Activated CD4-positive, CD25-positive, alpha-beta regulatory T cell treated with anti-CD3 and anti-CD28 coated beads, Interleukin-2, amount 50 U/mL, for 72 hours (primary cell): Measurements from ENCODE around the gene MSN.
"Not testable (repeated sequence)": the region's sequence is repeated elsewhere in the genome, so short reads cannot be mapped to it uniquely, and the experiment has no call there.

Experiments
- DNase-seq: peaks from one replicate; pipeline ENCODE4 v3.0.0; 2021

MSN gene

DNA sequence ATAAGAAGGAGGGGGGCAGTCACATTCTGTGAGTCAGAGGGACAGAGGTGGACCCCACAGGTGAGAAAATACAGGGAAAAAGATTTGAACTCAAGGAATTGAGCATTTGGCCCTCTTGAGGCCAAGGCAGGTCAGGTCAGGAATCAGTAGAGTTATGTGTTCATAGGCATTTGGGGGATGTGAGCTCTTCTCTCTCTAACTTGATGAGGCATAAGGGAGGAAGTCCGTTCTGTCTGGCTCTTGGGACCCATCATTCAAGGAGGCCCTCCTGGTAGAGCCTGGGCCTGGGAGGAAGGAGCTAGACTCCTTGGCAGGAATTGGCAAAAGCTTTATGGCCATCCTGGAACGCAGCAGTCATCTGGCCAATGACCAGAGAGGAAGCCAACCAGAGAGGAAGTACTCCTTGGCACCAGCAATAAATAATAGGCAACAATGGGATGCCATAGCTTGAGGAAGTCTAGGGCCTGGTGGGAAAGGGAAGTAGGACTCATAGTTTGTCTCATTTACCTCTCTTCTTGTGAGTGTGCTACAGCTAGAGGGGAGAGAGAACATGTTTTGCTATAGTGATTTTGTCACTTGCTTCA is 53.0 kb downstream of the MSN start:
- DNase-seq: no peak

DNA sequence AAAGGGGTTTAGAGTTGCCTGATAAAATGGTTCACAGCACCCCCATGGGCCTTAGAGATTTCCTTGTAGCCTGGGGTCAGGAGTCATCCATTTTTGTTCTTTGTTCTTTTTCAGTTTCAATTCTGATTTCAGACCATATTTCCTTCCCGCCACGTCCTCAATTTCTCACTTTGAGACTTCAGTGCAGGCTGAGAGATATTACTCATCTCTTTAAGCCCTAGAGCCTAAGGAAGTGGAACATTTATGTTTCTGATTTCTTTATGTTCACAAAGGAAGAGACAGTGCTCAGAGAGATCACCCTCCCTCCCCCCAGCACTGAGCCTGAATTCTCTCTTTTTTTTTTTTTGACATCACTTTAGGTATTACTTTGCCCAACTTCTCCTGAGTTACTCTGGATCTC is 56.3 kb downstream of the MSN start:
- DNase-seq: no peak

DNA sequence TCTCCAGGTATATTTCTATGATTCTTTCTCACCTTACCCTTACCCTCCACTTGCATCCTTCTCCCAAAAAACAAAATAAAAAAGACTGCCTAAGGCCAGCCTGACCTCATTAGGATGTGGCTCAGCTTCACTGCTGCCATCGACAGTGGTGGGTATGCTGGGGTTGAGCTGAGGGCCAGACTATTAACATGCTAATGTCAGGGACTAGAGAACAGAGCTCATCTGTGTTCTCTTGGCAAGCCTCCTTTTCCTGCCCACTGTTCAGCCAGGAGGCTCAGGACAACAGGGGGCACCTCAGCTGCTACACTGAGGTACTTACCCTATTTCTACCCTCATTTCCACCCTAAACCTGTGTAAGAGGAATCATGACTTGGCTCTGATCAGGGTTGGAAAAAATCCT is 59.3 kb downstream of the MSN start:
- DNase-seq: no peak

- no peak for DNase-seq
These were observed 64.3 kb downstream of the MSN start for GRCh38 chrX:65731684-65732289.

DNA sequence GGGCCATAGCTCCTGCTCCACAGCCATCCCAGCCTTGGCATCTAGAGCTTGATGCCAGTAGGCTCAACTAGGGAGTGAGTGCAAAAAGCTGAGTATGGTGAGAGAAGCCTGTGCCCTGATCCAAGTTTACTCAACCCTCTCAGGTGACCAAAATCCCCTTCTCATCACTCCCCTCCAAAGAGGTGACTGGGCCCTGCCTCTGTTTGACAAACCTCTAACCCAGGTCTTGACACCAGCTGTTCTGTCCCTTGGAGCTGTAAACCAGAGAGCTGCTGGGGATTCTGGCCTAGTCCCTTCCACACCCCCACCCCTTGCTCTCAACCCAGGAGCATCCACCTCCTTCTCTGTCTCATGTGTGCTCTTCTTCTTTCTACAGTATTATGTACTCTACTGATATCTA is 73.5 kb downstream of the MSN start:
- DNase-seq: no peak

DNA sequence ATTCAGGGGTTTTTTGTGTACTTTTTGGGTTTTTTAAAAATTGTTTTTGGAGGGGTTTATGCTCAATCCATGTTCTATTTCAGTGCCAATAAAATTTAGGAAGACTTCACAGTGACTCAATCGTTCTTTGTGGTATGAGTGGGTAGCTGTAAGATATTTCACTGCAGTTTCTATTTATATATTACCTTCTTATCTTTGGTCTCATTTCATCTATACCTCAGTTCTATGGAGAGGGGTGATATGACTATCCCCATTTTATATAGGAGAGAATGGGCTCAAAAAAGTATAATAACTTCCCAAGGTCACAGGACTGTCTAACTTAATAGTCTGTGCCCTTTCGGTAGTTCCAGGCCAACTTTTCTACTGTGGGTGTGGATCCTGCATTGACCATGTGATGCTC is 74.4 kb downstream of the MSN start:
- DNase-seq: no peak

DNA sequence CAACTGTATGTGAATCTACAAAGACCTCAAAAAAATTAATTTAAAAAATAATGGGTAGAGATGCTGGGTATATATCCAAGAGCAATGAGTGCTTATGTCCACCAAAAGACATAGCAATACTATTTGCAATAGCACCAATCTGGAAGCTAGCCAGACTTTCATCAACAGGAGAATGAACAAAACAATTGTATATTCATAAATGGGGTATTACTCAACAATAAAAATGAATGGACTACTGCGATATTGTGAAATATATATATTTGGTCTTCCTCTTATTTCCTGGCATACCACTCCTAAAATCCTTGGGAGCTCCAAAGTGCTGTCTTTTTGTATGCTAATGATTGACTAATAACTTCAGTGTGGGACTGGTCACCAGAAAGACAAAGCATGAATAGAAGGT is 77.5 kb downstream of the MSN start:
- no peak for DNase-seq

DNA sequence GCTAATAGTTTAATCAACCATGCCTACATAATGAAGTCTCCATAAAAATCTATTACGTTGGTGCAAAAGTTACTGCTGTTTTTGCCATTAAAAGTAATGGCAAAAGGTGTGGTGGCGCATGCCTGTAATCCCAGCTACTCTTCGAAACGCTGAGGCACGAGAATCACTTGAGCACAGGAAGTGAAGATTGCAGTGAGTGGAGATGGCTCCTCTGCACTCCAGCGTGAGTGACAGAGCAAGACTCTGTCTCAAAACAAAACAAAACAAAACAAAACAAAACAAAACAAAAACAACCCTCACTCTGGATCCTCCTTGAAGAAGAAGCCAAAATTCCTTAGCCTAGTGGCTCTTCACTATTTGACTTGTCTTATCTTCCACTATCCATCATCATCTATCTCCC is 78.0 kb downstream of the MSN start:
- DNase-seq: no peak

GRCh38 chrX:65745992-65746391 is 78.5 kb downstream of the MSN start:
- DNase-seq: no peak

- no peak for DNase-seq
These were observed 83.4 kb downstream of the MSN start for GRCh38 chrX:65750674-65751469.

DNA sequence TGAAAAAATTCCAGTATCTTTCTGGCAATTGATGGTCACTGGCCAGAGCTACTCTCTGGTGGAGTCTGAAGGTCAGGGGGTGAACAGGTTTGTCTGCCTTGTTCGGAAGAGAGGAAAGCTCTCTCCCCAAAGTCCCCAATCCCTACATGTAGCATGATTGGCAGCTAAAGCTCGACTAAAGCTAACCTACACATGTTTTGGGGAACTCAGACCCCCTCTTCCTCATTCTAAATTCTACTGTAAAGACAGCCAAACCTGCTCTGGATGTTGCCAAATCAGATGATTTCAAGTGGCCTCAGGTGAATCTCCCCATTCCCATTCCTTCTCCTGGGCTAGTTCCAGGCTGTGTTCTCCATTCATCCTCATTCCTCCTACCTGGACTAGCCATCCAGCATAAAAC is 84.1 kb downstream of the MSN start:
- DNase-seq: no peak

- DNase-seq: no peak
These were observed 84.8 kb downstream of the MSN start for GRCh38 chrX:65752294-65752693.

DNA sequence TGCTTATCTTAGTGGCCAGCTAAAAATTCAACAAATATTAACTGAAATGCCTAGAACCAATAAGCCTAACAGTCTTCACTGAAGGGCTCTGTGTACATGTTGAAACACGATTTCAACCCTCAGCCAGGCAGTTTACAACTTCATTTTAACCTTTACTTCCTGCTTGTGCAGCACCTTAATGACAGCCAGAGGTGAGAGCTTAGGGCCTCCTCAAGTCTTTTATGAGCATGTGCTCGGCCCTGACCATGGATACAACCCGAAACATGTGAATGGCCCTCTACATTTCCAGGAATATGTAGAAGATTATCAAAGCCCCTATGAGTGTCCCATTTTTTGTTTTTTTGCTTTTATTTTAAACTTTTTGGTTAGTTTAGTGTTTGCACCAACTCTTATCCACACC is 88.3 kb downstream of the MSN start:
- DNase-seq: no peak

DNA sequence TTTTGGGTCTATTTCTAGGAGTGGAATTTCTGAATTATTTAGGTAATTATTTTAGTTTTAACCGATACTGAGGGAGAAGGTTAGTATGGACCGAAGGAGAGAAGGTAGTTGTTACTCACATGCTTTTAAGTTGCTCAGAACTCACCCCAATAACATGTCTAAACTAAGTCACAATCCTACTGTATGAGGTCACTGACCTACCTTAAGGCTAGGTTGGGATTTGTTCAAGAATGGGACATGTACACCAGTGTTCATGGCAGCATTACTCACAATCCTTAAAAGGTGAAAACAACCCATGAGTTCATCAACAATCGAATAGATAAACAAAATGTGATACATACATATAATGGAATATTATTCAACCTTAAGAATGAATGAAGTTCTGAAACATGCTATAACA is 90.5 kb downstream of the MSN start:
- no peak for DNase-seq

- no peak for DNase-seq
These were observed 91.1 kb downstream of the MSN start for GRCh38 chrX:65758505-65758904.

GRCh38 chrX:65759525-65759924 is 92.1 kb downstream of the MSN start:
- not testable (repeated sequence) for DNase-seq

- DNase-seq: no peak
These were observed 102.3 kb downstream of the MSN start for GRCh38 chrX:65769564-65770292.

DNA sequence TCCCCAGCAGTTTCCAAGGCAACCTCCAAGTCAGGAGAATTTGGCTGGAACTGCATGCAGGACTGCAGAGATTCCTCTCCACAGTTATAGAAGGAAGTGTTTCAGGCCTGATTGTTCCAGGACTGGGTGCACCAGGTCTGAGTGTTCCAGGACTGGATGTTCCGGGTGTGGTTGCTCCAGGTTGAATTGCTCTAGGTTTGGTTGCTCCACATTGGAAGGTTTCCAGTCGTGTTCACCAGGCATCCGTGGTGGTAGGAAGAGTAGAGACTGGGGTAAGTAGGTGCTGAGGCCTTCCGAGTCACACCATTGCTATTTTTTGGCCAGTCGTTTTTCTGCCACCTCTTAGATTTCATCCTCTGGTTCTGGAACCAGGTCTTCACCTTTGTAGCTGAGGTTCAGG is 105.4 kb downstream of the MSN start:
- no peak for DNase-seq

- DNase-seq: no peak
These were observed 114.4 kb downstream of the MSN start for GRCh38 chrX:65781845-65782244.

GRCh38 chrX:65783746-65784145 is 116.3 kb downstream of the MSN start:
- DNase-seq: no peak
